ENCODE measurements around the gene NFATC3. TPM values are rescaled to one million over a fixed set of nuclear protein-coding genes. Genes with fewer than 3 reads are reported as not detected.

NFATC3 gene
- total and polyA plus RNA-seq, 4 donors, result 13.5 to 69.6 (median 35.7) TPM

- TF ChIP-seq CTCF (IDR thresholded peaks at IDR 0.05; ENCODE audit: control extremely low read depth, extremely low read depth), result no peak
- Histone ChIP-seq H3K36me3 (ENCODE audit: control insufficient read depth in 4 of 4, insufficient read depth in 4 of 4, low read length in 4 of 4) (no peaks in the 10 kb centered on the region), H3K4me3 (no peak overlapping the region), H3K9me3 (ENCODE audit: control insufficient read depth in 4 of 4, insufficient read depth in 3 of 4, low read length in 3 of 4) (peaks cover 0 to 2% (median 0%) of the 10 kb centered on the region in 4 donors), H3K27ac (ENCODE audit: low read depth in 1 of 2, low read length in 1 of 2) (no peak overlapping the region), H3K9ac (ENCODE audit: insufficient read depth in 1 of 2, low read length in 2 of 2) (no peak overlapping the region), H3K27me3 (ENCODE audit: control insufficient read depth in 3 of 3, insufficient read depth in 3 of 3, low read length in 2 of 3) (no peaks in the 10 kb centered on the region), H3K4me1 (ENCODE audit: control insufficient read depth in 5 of 5, insufficient read depth in 5 of 5, low read length in 5 of 5) (peaks cover 3 to 20% (median 10%) of the 10 kb centered on the region in 5 donors)
- no peak for ATAC-seq (ENCODE audit: insufficient read depth, low FRiP score)
- WGBS, 2 donors, result 78 to 83% methylated on average over 9 of the region's 9 CpGs
- DNase-seq, result no peak
Measured at GRCh38 chr16:68242926-68243858, 158.0 kb downstream of the NFATC3 start.

- H3K27me3 ChIP-seq (ENCODE audit: control insufficient read depth in 3 of 3, insufficient read depth in 3 of 3, low read length in 2 of 3), result no peaks in the 10 kb centered on the region
- peak overlapping the region; percentile 69 for H3K4me3 ChIP-seq
- H3K4me1 ChIP-seq (ENCODE audit: control insufficient read depth in 5 of 5, insufficient read depth in 5 of 5, low read length in 5 of 5), result peaks cover 3 to 19% (median 10%) of the 10 kb centered on the region in 5 donors
- peak overlapping the region; percentile 11 to 69 for H3K27ac ChIP-seq (ENCODE audit: low read depth in 1 of 2, low read length in 1 of 2)
- ATAC-seq (ENCODE audit: insufficient read depth, low FRiP score) (no peak), DNase-seq (no peak)
- TF ChIP-seq CTCF (IDR thresholded peaks at IDR 0.05; ENCODE audit: control extremely low read depth, extremely low read depth), result no peak
- peaks cover 0 to 8% (median 0%) of the 10 kb centered on the region in 4 donors for H3K36me3 ChIP-seq (ENCODE audit: control insufficient read depth in 4 of 4, insufficient read depth in 4 of 4, low read length in 4 of 4)
- 8% methylated on average over 20 of the region's 20 CpGs for WGBS, 2 donors
- H3K9me3 ChIP-seq (ENCODE audit: control insufficient read depth in 4 of 4, insufficient read depth in 3 of 4, low read length in 3 of 4), result peaks cover 0 to 2% (median 0%) of the 10 kb centered on the region in 4 donors
- H3K9ac ChIP-seq (ENCODE audit: insufficient read depth in 1 of 2, low read length in 2 of 2), result peak overlapping the region in 1 of 2 donors; percentile 71
Measured at GRCh38 chr16:68244481-68244902, 159.3 kb downstream of the NFATC3 start.

DNA sequence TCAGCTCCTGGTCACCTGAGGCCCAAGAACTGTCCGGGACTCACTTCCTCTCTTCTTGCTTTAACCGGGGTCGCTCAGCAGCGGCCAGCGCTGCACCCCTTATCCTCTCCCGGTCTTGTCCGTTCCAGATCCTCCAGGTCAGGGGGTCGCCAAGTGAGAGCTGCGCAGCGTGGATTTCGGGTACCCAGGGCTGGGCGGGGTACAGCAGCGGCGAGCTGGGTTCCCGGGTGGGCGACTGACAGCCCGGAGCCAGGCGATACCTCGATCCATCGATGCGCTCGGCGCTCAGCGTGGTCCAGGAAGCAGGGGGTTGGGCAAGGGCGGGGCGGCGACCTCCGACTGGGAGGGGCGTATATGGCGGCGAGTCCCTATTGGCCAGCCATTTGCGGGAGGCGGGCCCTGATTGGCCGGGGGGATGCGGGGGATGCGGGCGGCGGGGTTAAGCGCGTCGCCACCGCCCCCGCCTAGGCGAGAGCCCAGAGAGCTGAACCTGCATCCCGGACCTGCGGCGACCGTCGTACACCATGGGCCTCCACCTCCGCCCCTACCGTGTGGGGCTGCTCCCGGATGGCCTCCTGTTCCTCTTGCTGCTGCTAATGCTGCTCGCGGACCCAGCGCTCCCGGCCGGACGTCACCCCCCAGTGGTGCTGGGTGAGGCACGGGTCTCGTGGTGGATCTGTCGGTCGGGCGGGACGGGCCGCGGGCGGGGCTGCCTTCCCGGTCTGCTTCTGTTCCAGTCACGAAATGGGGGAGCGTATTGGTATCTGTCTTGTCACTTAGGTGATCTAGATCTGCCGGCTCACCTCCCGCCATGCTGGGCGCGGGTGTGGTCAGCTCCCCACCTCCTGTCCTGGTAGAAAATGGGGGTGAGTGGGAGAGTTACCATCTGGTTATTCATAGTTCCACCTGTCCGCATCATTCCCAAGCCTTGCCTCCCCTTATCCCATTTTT, 160.0 kb downstream of the NFATC3 start, which contains the start of gene PLA2G15:
PLA2G15 (plus strand) TSS at position 471 of the 951 bp plus-strand sequence; CDS start at position 525, 54 bp downstream.
- TF ChIP-seq CTCF (IDR thresholded peaks at IDR 0.05; ENCODE audit: control extremely low read depth, extremely low read depth), result no peak
- Histone ChIP-seq H3K27me3 (ENCODE audit: control insufficient read depth in 3 of 3, insufficient read depth in 3 of 3, low read length in 2 of 3) (no peaks in the 10 kb centered on the region), H3K4me3 (peak within 1 kb of the TSS; percentile 88), H3K9ac (ENCODE audit: insufficient read depth in 1 of 2, low read length in 2 of 2) (peak within 1 kb of the TSS; percentile 25 to 71), H3K36me3 (ENCODE audit: control insufficient read depth in 4 of 4, insufficient read depth in 4 of 4, low read length in 4 of 4) (peaks cover 0 to 11% (median 0%) of the 10 kb centered on the region in 4 donors), H3K9me3 (ENCODE audit: control insufficient read depth in 4 of 4, insufficient read depth in 3 of 4, low read length in 3 of 4) (peaks cover 0 to 2% (median 0%) of the 10 kb centered on the region in 4 donors), H3K4me1 (ENCODE audit: control insufficient read depth in 5 of 5, insufficient read depth in 5 of 5, low read length in 5 of 5) (peaks cover 3 to 17% (median 10%) of the 10 kb centered on the region in 5 donors), H3K27ac (ENCODE audit: low read depth in 1 of 2, low read length in 1 of 2) (peak within 1 kb of the TSS; percentile 85 to 87)
- peak; percentile 98 for ATAC-seq (ENCODE audit: insufficient read depth, low FRiP score)
- WGBS, 2 donors, result 1 to 2% methylated on average over 70 to 75 of the region's 75 CpGs
- peak; percentile 92 to 97 (median 96) for DNase-seq
